ENCODE results near the gene ALDH1L1.

Gene ALDH1L1

GRCh38 chr3:126212620-126213378, 32.4 kb upstream of the ALDH1L1 start:
- H3K27me3 ChIP-seq (ENCODE audit: insufficient read depth, low read depth): no peaks in the 10 kb centered on the region
- TF ChIP-seq CTCF (conservative IDR thresholded peaks at IDR 0.05; ENCODE audit: low read depth, low read length): no peak
- H3K4me3 ChIP-seq (IDR thresholded peaks at IDR 0.05; ENCODE audit: insufficient read depth, low read depth, low read length): no peak overlapping the region
- no peaks in the 10 kb centered on the region for H3K4me1 ChIP-seq (ENCODE audit: low read depth, poor library complexity, severe bottlenecking)
- H3K4me2 ChIP-seq: no peak overlapping the region
- no peak overlapping the region for H3K9ac ChIP-seq
- no peaks in the 10 kb centered on the region for H4K20me1 ChIP-seq (ENCODE audit: insufficient read depth)
- H3K27ac ChIP-seq: no peak overlapping the region
- H3K36me3 ChIP-seq (ENCODE audit: insufficient read depth): no peaks in the 10 kb centered on the region
- no peak overlapping the region for H2AFZ ChIP-seq (ENCODE audit: low read depth)
- H3K79me2 ChIP-seq (ENCODE audit: insufficient read depth, low read depth): no peaks in the 10 kb centered on the region

GRCh38 chr3:126212250-126212619, 31.8 kb upstream of the ALDH1L1 start:
- H3K4me3 ChIP-seq (IDR thresholded peaks at IDR 0.05; ENCODE audit: insufficient read depth, low read depth, low read length): no peak overlapping the region
- no peaks in the 10 kb centered on the region for H4K20me1 ChIP-seq (ENCODE audit: insufficient read depth)
- H3K27me3 ChIP-seq (ENCODE audit: insufficient read depth, low read depth): no peaks in the 10 kb centered on the region
- H3K36me3 ChIP-seq (ENCODE audit: insufficient read depth): no peaks in the 10 kb centered on the region
- H3K27ac ChIP-seq: no peak overlapping the region
- H3K9ac ChIP-seq: no peak overlapping the region
- H3K79me2 ChIP-seq (ENCODE audit: insufficient read depth, low read depth): no peaks in the 10 kb centered on the region
- no peak overlapping the region for H3K4me2 ChIP-seq
- H3K4me1 ChIP-seq (ENCODE audit: low read depth, poor library complexity, severe bottlenecking): no peaks in the 10 kb centered on the region
- H2AFZ ChIP-seq (ENCODE audit: low read depth): no peak overlapping the region
- no peak for TF ChIP-seq CTCF (conservative IDR thresholded peaks at IDR 0.05; ENCODE audit: low read depth, low read length)

- no peak for TF ChIP-seq CTCF (conservative IDR thresholded peaks at IDR 0.05; ENCODE audit: low read depth, low read length)
- Histone ChIP-seq H2AFZ (ENCODE audit: low read depth) (no peak overlapping the region), H4K20me1 (ENCODE audit: insufficient read depth) (no peaks in the 10 kb centered on the region), H3K9ac (no peak overlapping the region), H3K27ac (no peak overlapping the region), H3K27me3 (ENCODE audit: insufficient read depth, low read depth) (no peaks in the 10 kb centered on the region), H3K4me3 (IDR thresholded peaks at IDR 0.05; ENCODE audit: insufficient read depth, low read depth, low read length) (no peak overlapping the region), H3K4me2 (no peak overlapping the region), H3K4me1 (ENCODE audit: low read depth, poor library complexity, severe bottlenecking) (no peaks in the 10 kb centered on the region), H3K36me3 (ENCODE audit: insufficient read depth) (no peaks in the 10 kb centered on the region), H3K79me2 (ENCODE audit: insufficient read depth, low read depth) (no peaks in the 10 kb centered on the region)
These were observed 31.2 kb upstream of the ALDH1L1 start for GRCh38 chr3:126211569-126211968.

GRCh38 chr3:126210606-126211005, 30.2 kb upstream of the ALDH1L1 start:
- TF ChIP-seq CTCF (conservative IDR thresholded peaks at IDR 0.05; ENCODE audit: low read depth, low read length): no peak
- Histone ChIP-seq H3K27ac (no peak overlapping the region), H3K4me2 (no peak overlapping the region), H4K20me1 (ENCODE audit: insufficient read depth) (no peaks in the 10 kb centered on the region), H2AFZ (ENCODE audit: low read depth) (no peak overlapping the region), H3K4me1 (ENCODE audit: low read depth, poor library complexity, severe bottlenecking) (no peaks in the 10 kb centered on the region), H3K27me3 (ENCODE audit: insufficient read depth, low read depth) (no peaks in the 10 kb centered on the region), H3K79me2 (ENCODE audit: insufficient read depth, low read depth) (no peaks in the 10 kb centered on the region), H3K4me3 (IDR thresholded peaks at IDR 0.05; ENCODE audit: insufficient read depth, low read depth, low read length) (no peak overlapping the region), H3K36me3 (ENCODE audit: insufficient read depth) (no peaks in the 10 kb centered on the region), H3K9ac (no peak overlapping the region)

All from KMS-11 (cell line).